UCSD-AML1 (cell line): Measurements from ENCODE around the gene STX1B.
A peak's percentile ranks its signal among the peaks of the same experiment; 100 is the strongest.
"Not testable (repeated sequence)": the region's sequence is repeated elsewhere in the genome, so short reads cannot be mapped to it uniquely, and the experiment has no call there.

Experiments
- DNase-seq: peaks from one replicate; lab custom pipeline; 2025; ENCODE audit not compliant: unreplicated experiment; lab: John Stamatoyannopoulos, UW

Gene STX1B

DNA sequence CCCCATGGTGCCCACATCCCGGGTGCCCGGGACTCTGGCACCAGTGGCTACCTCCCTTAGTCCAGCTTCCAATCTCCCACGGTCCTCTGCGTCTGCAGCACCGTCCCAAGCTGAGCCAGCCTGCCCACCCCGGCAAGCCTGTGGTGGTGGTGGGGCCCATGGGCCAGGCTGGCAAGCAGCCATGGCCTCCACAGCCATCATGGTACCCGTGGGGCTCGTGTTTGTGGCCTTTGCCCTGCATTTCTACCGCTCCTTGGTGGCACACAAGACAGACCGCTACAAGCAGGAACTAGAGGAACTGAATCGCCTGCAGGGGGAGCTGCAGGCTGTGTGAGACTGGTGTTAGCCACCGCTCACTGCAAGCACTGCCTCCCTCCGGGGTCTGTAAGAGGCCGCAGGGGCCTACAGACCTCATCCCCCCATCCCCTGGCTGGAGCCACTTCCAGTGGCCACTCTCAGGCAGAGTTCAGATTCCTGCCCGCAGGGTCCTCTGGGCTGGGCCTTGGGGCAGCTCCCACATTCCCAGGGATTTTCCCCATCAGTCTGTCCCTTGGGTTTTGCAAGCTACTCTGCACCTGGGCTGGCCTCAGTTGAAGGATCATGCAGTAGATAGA, 56.8 kb downstream of the STX1B start:
- peak; percentile 77 for DNase-seq

GRCh38 chr16:30953111-30953510, 57.3 kb downstream of the STX1B start:
- DNase-seq = no peak

DNA sequence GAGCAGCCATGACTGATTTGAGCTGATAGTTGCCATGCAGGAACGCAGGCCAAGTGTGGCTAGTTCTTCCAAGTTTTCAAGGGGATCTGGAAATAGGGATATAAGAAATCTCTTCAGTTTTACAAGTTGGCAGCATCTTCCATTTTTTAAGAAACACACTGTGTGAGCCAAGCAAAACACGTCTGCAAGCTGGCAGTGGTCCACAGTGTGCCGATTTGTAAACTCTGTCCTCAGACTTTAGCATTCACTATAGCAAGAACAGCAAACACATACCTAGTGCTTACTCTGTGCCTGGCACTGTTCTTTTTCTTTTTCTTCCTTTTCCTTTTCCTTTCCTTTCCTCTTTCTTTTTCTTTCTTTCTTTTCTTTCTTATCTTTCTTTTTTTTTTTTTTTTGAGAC, 58.7 kb downstream of the STX1B start:
- no peak for DNase-seq

DNA sequence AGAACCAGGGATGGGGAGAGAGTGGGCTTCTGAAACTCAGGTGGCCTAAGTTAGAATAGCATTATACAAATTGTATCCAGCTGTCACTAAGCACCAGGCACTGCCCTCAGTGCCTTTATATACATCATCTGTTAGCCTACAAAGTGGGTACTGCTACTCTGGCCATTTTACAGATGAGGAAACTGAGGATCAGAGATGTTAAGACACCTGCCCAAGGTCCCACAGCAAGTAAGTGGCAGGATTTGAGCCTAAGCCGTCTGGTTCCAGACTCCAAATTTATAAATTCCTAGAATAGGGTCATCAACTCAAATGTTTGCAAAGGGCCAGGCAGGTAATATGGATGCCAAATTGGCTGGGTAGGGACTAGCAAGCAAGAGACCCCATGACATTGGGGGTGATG, 59.2 kb downstream of the STX1B start:
- no peak for DNase-seq

DNA sequence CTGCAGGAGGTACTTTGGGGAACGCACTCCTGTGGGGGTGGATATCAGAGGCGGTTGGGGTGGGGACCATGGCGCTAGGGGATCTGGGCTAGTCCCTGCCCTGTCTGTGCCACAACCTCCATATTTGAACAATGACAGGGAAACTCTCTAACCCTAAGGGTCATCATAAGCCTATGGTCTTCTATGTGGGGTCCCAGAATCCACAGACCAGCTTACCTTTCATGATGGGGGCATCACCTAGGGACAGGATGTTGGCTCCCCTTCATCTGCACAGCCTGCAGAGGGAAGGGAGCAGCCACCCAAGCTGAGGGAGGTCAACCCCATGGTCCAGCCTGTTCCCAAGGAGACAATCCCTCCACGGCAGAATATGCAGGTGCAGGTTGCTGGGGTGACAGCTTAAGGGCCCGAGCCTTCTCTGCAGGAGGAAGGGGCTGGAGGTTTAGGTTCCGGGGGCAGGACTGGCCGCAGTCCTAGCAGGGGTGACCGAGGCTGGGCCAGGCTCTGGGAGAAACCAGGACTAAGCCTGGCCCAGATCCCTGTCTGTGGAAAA, 59.8 kb downstream of the STX1B start:
- no peak for DNase-seq

DNA sequence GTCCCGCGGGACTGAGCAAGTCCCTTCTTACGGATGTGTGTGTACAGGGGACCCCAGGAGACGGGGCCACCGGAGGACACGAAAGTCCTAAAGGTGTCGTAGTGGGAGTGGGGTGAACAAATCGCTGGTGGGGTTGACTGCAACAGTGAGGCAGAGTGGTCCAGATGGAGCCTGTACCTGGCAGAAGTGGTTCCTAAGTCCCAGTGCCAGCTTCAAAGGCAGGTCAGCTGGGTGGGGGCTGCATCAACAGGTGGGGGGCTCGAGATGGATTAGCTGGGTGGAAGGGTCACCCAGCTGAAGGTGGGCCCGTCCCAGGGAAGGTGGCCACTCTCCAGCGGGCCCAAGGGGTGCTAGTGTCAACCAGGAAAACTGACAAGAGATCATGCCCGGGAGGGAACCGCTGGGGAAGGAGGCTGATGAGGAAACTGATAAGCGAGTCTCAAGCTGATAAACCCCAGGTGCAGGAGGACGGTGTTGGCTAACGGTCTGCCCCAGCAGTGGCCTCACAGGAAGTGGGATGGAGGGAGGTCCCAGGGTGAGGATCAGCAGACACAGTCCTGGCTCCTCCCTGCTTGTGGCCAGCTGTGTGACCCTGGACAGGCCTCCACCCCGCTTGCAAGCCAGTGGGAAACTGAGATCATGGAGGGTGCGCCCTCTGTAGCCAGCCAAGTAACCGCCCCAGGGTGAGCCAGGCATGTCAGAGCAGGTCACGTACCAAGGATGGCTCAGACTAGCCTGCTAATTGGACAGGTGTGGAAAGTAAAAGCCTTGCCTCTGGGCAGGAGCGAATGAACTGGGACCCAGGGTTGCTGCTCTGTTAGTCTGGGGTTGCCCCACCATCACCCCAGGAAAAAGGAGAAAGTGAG, 60.6 kb downstream of the STX1B start:
- DNase-seq = peak; percentile 74

DNA sequence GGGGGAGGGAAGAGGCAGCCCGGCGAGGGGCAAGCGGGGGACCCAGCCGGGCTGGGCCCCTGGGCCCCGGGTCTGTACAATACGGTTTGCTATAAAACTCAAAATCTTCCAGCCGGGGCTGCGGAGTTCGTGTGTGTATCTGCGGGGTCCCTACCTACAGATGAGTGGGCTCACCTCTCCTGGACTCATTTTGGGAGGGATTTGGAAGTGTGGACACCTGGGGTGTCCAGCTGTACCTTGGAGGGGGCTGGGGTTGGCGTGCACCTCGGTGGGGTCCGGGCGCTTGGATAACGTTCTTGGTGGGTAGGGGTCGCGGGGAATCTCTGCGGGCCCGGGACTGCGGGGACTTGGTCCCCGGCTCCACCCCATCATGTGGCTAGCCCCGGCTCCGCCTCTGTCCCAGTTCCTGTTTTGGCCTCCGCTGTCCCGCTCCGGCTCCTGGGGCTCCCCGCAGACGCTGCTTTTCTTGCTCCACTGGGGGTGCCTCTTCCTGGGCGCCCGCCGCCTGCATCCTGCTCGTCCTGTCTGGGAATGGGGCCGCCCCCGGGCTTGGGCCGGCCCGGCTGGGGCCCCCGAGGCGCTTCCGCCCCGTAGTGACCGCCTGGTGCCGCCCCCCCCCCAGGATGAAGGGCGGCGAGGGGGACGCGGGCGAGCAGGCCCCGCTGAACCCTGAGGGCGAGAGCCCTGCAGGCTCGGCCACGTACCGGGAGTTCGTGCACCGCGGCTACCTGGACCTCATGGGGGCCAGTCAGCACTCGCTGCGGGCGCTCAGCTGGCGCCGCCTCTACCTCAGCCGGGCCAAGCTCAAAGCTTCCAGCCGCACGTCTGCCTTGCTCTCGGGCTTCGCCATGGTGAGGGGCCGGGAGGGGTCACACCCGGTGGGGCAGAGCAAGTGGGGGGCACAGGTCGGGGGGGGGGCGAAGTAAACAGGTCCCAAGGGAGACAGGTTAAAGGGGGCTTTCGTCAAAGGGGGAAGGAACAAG, 61.5 kb downstream of the STX1B start, which contains the start of gene ORAI3:
TSS of gene ORAI3 (plus strand) at position 402 of the 983 bp plus-strand sequence. CDS start at position 624, 222 bp downstream.
- DNase-seq = peak; percentile 75

DNA sequence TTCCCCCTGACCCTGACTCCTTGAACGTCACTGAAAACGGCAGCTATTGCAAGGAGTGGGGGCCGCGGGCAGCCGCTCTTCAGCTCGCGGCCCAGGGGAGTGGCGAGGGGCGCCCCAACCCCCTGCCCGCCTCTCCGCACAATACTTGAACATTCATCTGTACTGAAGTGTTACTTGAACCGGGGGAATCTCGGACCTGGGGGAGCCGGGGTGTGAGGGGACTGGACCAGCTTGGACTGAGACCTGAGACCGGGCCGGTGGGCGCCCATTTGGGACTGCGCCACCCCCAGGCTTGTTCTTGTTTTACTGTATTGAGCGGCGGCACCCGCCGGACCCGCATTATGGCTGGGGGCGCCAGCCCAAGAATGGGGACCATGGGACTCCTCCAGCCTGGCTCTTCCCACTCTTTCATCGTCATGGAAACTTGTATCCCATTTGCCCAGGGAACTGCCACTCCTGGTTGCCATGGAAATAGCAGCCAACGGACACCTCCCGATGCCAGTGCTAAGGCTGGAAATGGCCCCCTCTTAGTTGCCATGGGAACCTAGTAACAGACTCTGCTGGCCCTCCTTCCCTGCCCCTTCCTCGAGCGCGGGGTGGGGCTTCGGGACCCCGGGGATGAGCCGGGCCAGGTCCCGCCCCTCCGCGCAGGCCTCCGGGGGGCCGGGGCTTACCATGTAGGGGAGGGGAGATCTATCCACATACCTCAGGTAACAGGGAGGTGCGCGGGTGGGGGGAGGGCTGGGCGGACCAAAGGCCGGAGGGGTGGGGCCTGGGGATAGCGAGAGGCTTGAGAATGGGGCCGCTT, 62.4 kb downstream of the STX1B start:
- DNase-seq = no peak

DNA sequence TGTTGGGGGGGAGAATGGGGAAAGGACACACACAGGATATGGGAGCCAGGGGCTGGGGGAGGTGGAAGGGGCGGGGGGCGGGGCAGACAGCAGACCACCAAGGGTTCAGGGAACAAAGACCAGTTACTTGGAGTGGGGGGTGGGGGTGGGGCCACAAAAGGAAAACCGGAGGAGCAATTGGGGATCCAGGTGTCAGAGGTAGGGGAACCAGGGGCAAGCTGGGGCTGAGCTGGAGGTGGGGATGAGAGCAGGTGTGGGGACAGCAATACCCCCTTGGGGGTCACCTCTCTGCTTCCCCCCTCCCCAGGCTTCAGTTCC, 62.9 kb downstream of the STX1B start:
- DNase-seq = no peak

DNA sequence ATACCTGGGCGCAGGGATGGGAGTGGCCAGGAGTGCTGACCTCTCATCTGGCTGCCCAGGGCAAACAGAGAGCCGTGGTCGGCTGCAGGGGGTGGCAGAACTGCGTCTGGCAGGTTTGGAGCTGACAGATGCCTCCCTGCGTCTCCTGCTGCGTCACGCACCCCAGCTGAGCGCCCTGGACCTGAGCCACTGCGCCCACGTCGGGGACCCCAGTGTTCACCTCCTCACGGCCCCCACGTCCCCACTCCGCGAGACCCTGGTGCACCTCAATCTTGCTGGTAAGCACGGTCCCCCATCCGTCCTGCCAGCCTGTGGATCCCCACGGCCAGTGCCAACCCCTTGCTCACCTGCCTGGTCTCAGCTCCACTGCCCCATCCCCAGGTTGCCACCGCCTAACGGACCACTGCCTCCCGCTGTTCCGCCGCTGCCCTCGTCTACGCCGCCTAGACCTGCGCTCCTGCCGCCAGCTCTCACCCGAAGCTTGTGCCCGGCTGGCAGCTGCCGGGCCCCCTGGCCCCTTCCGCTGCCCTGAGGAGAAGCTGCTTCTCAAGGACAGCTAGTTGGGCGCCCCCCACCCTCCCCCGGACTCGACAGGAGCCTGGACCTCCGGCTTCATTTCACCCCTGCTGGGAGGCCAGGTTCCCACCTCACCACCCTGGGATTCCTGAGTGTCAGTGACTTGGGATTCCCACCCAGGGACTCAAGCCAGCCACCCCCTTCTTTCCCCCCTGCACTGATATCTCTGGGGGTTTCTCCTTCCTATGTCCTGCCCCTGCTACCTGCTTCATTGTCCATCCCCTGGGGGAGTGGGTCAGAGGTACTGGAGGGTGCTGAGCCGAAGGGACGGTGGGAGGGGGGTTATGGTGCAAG, 63.5 kb downstream of the STX1B start:
- DNase-seq = no peak

GRCh38 chr16:30944352-30944751, 66.1 kb downstream of the STX1B start:
- no peak for DNase-seq

DNA sequence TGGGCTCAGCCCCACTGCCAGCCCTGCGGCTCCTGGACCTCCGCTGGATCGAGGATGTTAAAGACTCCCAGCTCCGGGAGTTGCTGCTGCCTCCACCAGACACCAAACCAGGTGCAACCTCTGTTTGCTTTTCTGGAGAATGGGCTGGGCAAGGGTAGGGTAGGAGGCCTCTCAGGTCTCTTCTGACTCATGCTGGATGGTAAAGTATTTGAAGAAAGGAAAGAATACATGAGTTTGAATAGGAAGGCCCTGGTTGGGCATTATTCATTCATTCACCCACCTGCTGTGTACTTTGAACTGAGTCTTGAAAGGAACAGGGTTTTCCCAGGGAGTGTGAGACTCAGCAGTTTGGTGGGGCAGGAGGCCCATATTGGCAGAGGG, 68.0 kb downstream of the STX1B start:
- no peak for DNase-seq

GRCh38 chr16:30941600-30942425, 68.6 kb downstream of the STX1B start:
- DNase-seq = peak; percentile 68

DNA sequence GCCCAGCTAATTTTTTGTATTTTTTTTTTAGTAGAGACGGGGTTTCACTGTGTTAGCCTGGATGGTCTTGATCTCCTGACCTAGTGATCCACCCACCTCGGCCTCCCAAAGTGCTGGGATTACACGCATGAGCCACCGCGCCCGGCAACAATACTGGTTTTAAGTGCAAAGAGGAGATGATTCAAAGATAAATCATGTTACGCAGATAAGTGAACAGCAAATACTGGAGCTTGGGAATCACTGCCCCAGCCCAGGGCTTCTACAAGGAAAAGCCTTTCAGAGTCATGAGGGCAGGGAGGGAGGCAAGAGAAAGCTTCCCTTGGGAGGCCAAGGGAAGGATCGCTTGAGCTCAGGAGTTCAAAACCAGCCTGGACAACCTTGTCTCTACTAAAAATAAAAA, 70.9 kb downstream of the STX1B start:
- not testable (repeated sequence) for DNase-seq
